ENCODE results near the gene CUEDC1. TPM values are rescaled to one million over a fixed set of nuclear protein-coding genes. Genes with fewer than 3 reads are reported as not detected.

CUEDC1 gene
- total RNA-seq, 2 donors from 2014 or later = 33.0 to 44.9 TPM

GRCh38 chr17:57834146-57834741 is 121.0 kb downstream of the CUEDC1 start:
- H3K36me3 ChIP-seq = no peaks in the 10 kb centered on the region
- DNase-seq (ENCODE audit: low spot score) = peak; percentile 88
- WGBS = 40% methylated on average over 13 of the region's 13 CpGs
- peak overlapping the region; percentile 74 to 84 for H3K27ac ChIP-seq
- TF ChIP-seq, protein P1, sequence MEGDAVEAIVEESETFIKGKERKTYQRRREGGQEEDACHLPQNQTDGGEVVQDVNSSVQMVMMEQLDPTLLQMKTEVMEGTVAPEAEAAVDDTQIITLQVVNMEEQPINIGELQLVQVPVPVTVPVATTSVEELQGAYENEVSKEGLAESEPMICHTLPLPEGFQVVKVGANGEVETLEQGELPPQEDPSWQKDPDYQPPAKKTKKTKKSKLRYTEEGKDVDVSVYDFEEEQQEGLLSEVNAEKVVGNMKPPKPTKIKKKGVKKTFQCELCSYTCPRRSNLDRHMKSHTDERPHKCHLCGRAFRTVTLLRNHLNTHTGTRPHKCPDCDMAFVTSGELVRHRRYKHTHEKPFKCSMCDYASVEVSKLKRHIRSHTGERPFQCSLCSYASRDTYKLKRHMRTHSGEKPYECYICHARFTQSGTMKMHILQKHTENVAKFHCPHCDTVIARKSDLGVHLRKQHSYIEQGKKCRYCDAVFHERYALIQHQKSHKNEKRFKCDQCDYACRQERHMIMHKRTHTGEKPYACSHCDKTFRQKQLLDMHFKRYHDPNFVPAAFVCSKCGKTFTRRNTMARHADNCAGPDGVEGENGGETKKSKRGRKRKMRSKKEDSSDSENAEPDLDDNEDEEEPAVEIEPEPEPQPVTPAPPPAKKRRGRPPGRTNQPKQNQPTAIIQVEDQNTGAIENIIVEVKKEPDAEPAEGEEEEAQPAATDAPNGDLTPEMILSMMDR (IDR thresholded peaks at IDR 0.05) = peak in 2 of 4 experiments; percentile 6 to 23
- TF ChIP-seq POLR2AphosphoS5 (IDR thresholded peaks at IDR 0.05) (peak; percentile 76), POLR2A (IDR thresholded peaks at IDR 0.05) (no peak)
- no peaks in the 10 kb centered on the region for H3K9me3 ChIP-seq
- no peak overlapping the region for H3K4me3 ChIP-seq
- H3K4me1 ChIP-seq (replicated peaks) = peaks cover 7% of the 10 kb centered on the region
- H3K27me3 ChIP-seq (replicated peaks; ENCODE audit: insufficient read depth) = no peaks in the 10 kb centered on the region
- intact Hi-C loops (cut with DNase I) = loop anchor here (5.0 to 10.0 kb wide), 4 partner anchors 159 to 709 kb away; no protein-coding TSS in a partner anchor

- no peaks in the 10 kb centered on the region for H3K36me3 ChIP-seq
- intact Hi-C loops (cut with DNase I) = loop anchor here (2.0 to 10.0 kb wide), 5 partner anchors 23 to 709 kb away; no protein-coding TSS in a partner anchor
- H3K9me3 ChIP-seq = no peaks in the 10 kb centered on the region
- 7% methylated on average over 13 of the region's 13 CpGs for WGBS
- H3K27me3 ChIP-seq (replicated peaks; ENCODE audit: insufficient read depth) = no peaks in the 10 kb centered on the region
- peak; percentile 77 for DNase-seq (ENCODE audit: low spot score)
- peak overlapping the region; percentile 83 to 84 for H3K27ac ChIP-seq
- TF ChIP-seq, protein P1 (IDR thresholded peaks at IDR 0.05) = peak; percentile 85 to 93 (median 90)
- no peak for TF ChIP-seq POLR2A (IDR thresholded peaks at IDR 0.05)
- no peak for TF ChIP-seq POLR2AphosphoS5 (IDR thresholded peaks at IDR 0.05)
- peak overlapping the region; percentile 19 to 30 for H3K4me3 ChIP-seq
- H3K4me1 ChIP-seq (replicated peaks) = peaks cover 7% of the 10 kb centered on the region
Observed at GRCh38 chr17:57833179-57833939, 121.9 kb downstream of the CUEDC1 start.

DNA sequence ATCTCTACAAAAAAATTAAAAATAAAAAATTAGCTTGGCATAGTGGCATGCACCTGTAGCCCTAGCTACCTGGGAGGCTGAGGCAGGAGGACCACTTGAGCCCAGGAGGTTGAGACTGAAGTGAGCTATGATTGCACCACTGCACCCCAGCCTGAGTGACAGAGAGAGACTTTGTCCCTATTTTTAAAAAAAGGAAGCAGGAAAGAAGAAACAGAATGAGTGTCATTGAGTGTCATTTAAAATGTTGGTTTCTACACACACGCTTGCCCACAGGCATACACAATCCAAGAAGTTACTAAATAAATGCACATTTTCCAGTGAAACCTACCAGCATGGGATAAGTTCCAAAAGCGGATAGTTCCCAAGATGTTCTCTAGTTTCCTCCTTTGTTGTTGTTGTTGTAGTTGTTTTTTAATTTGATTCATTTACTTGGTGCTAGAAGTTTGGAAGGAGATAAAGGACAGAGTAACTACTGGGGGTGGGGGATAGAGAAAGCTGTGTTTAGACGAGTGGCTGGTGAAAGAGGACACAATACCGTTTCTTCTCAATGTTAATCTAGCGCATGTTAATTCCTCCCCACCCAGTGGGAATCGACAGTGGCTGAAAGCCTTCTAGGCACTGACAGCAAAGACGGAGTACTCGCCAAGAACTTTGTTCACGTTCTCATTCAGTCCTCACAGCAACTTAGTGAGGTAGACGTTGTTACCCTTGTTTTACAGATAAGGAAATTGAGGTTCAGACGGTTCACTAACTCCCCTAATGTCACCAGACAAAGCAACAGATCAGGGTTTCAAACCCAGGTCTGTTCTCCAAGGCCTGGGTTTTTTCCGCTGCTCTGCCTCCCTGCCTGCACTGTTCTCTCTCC is 122.7 kb downstream of the CUEDC1 start:
- H3K9me3 ChIP-seq = no peaks in the 10 kb centered on the region
- no peak for DNase-seq (ENCODE audit: low spot score)
- peak overlapping the region; percentile 19 to 30 for H3K4me3 ChIP-seq
- peaks cover 7% of the 10 kb centered on the region for H3K4me1 ChIP-seq (replicated peaks)
- peak overlapping the region; percentile 83 to 84 for H3K27ac ChIP-seq
- no peak for TF ChIP-seq POLR2A (IDR thresholded peaks at IDR 0.05)
- TF ChIP-seq, protein P1 (IDR thresholded peaks at IDR 0.05) = no peak
- TF ChIP-seq POLR2AphosphoS5 (IDR thresholded peaks at IDR 0.05) = no peak
- WGBS = 28% methylated on average over 12 of the region's 12 CpGs
- intact Hi-C loops (cut with DNase I) = loop anchor here (2.0 to 10.0 kb wide), 5 partner anchors 22 to 708 kb away; no protein-coding TSS in a partner anchor
- H3K27me3 ChIP-seq (replicated peaks; ENCODE audit: insufficient read depth) = no peaks in the 10 kb centered on the region
- no peaks in the 10 kb centered on the region for H3K36me3 ChIP-seq

- Histone ChIP-seq H3K27ac (no peak overlapping the region), H3K36me3 (no peaks in the 10 kb centered on the region), H3K4me3 (no peak overlapping the region), H3K27me3 (replicated peaks; ENCODE audit: insufficient read depth) (no peaks in the 10 kb centered on the region), H3K9me3 (no peaks in the 10 kb centered on the region), H3K4me1 (replicated peaks) (peaks cover 7% of the 10 kb centered on the region)
- intact Hi-C loops (cut with DNase I) = loop anchor here (5.0 to 10.0 kb wide), 4 partner anchors 156 to 706 kb away; no protein-coding TSS in a partner anchor
- whole genome bisulfite sequencing = 92% methylated on average over 7 of the region's 7 CpGs
- TF ChIP-seq POLR2AphosphoS5 (IDR thresholded peaks at IDR 0.05) (no peak), POLR2A (IDR thresholded peaks at IDR 0.05) (no peak)
- TF ChIP-seq, protein P1 (IDR thresholded peaks at IDR 0.05) = no peak
- DNase-seq (ENCODE audit: low spot score) = no peak
Observed at GRCh38 chr17:57830880-57831279, 124.3 kb downstream of the CUEDC1 start.

Measured in prostate gland (tissue), 2 donors.